Transverse colon (tissue), 4 donors: ENCODE data around the gene DDAH1. TPM values are rescaled to one million over a fixed set of nuclear protein-coding genes. Genes with fewer than 3 reads are reported as not detected.

Experiments
- DNase-seq: peaks from one replicate; pipeline ENCODE4 v3.0.0-alpha.2; 2019
- H3K27ac ChIP-seq, 4 donors: fragments of 200-600 bp; sonication (generic); 2 replicates each; pipeline ENCODE4 v1.5.1; 2016 to 2018; ENCODE audit warnings: inconsistent platforms in 4 of 4
- H3K27me3 ChIP-seq: fragments of 200-600 bp; sonication (generic); 2 replicates; pipeline ENCODE4 v1.5.1; 2017; ENCODE audit warnings: inconsistent platforms
- H3K36me3 ChIP-seq, 4 donors: fragments of 200-600 bp; sonication (generic); 2 replicates each; pipeline ENCODE4 v1.5.1; 2017 to 2019; ENCODE audit warnings: inconsistent platforms in 4 of 4
- H3K4me1 ChIP-seq, 4 donors: fragments of 200-600 bp; sonication (generic); 2 replicates each; pipeline ENCODE4 v1.5.1; 2017 to 2020; ENCODE audit warnings: inconsistent platforms in 4 of 4
- H3K4me3 ChIP-seq, 4 donors: fragments of 200-600 bp; sonication (generic); 1 replicate in 1 of 4; 2 replicates in 3 of 4; pipeline versions ENCODE4 v1.5.1 to v1.6.1; 2017 to 2019; ENCODE audit warnings: inconsistent platforms in 4 of 4
- H3K9me3 ChIP-seq, 2 donors: fragments of 200-600 bp; sonication (generic); 2 replicates each; pipeline ENCODE4 v1.5.1; 2017 to 2019; ENCODE audit warnings: inconsistent platforms in 2 of 2
- CTCF ChIP-seq, 5 experiments: fragments of 200-600 bp in 3 of 5; fragments of 450-650 bp in 2 of 5; sonication (generic) in 3 of 5; IDR thresholded peaks; 1 replicate in 2 of 5; 2 replicates in 3 of 5; pipeline ENCODE4 v1.5.1; 2016 to 2017; ENCODE audit warnings: antibody characterized with exemption in 5 of 5, inconsistent platforms in 3 of 5, mild to moderate bottlenecking in 2 of 5, moderate library complexity in 1 of 5
- EP300 ChIP-seq: sonication (generic); formaldehyde crosslinking; IDR thresholded peaks from one replicate; pipeline ENCODE4 v1.6.1; 2017; ENCODE audit warnings: antibody characterized with exemption, low read depth
- POLR2A ChIP-seq: fragments of 450-650 bp; IDR thresholded peaks from one replicate; pipeline ENCODE4 v1.6.1; 2016; ENCODE audit warnings: antibody characterized with exemption, mild to moderate bottlenecking, moderate library complexity
- POLR2AphosphoS5 ChIP-seq, 3 donors: sonication (generic); formaldehyde crosslinking; IDR thresholded peaks; one replicate each; pipeline ENCODE4 v1.6.1; 2016; ENCODE audit warnings: antibody characterized with exemption in 3 of 3
- WGBS, 2 donors: methylation state at CpG; one replicate each; pipeline ENCODE4 v1.1.5; 2018; ENCODE audit warnings: low coverage in 1 of 2; 5-methylcytosine and 5-hydroxymethylcytosine counted together
- in situ Hi-C, 4 donors: fragments of 200-750 bp; cut with MboI; loops; one replicate each; pipeline versions ENCODE4 v1.15.0 to v1.15.1; 2017; ENCODE audit warnings: low sequenced_read_pairs in 3 of 4, low pct_ligation_motif_present in 1 of 4, low pct_unique_long_range_greater_than_20kb in 1 of 4
- intact Hi-C: fragments of 100-400 bp; cut with DNase I; formaldehyde crosslinking; loops from one replicate; pipeline ENCODE4 v1.15.1; 2023; ENCODE audit warnings: low total_unique reads
- small RNA-seq, 4 donors: library from RNA; depleted of rRNA; stranded (forward); fragments of <200 nt; gene quantifications; one replicate each; pipeline ENCODE3, GENCODE V24; 2016
- total RNA-seq, 4 donors: library from RNA; depleted of rRNA; stranded (reverse); fragments of >200 nt; gene quantifications; one replicate each; pipeline ENCODE4 v1.1.0, GENCODE V29; 2016

DDAH1 gene
- total RNA-seq, 4 donors from 2014 or later: 22.4 to 69.4 (median 48.3) TPM

- Histone ChIP-seq H3K36me3 (peaks cover 0 to 24% (median 4%) of the 10 kb centered on the region in 4 donors), H3K27me3 (no peaks in the 10 kb centered on the region), H3K27ac (peak overlapping the region in 2 of 4 donors; percentile 99 to 100), H3K4me3 (peak overlapping the region in 1 of 4 donors; percentile 83), H3K9me3 (no peaks in the 10 kb centered on the region), H3K4me1 (peaks cover 33 to 83% (median 56%) of the 10 kb centered on the region in 4 donors)
- TF ChIP-seq POLR2A (no peak), POLR2AphosphoS5 (IDR thresholded peaks at IDR 0.05) (no peak), EP300 (no peak), CTCF (IDR thresholded peaks at IDR 0.05) (no peak)
- intact Hi-C loops (no loop called here), in situ Hi-C loops (loop anchor here in 1 of 4 donors (25.0 kb wide), 1 partner anchor 586 kb away; the partner anchor contains the start of gene SSX2IP)
- DNase-seq: no peak
Observed at GRCh38 chr1:85273397-85273796, 191.6 kb downstream of the DDAH1 start.

GRCh38 chr1:85268801-85269585 is 196.0 kb downstream of the DDAH1 start:
- Histone ChIP-seq H3K9me3 (no peaks in the 10 kb centered on the region), H3K4me1 (peaks cover 18 to 62% (median 35%) of the 10 kb centered on the region in 4 donors), H3K27ac (peak overlapping the region; percentile 2 to 64 (median 50)), H3K27me3 (no peaks in the 10 kb centered on the region), H3K36me3 (peaks cover 0 to 59% (median 18%) of the 10 kb centered on the region in 4 donors), H3K4me3 (no peak overlapping the region)
- in situ Hi-C loops (loop anchor here in 1 of 4 donors (25.0 kb wide), 1 partner anchor 582 kb away; the partner anchor contains the start of gene SSX2IP), intact Hi-C loops (no loop called here)
- no peak for DNase-seq
- TF ChIP-seq POLR2A (no peak), EP300 (no peak), CTCF (IDR thresholded peaks at IDR 0.05) (no peak), POLR2AphosphoS5 (IDR thresholded peaks at IDR 0.05) (no peak)
- WGBS, 2 donors: 75 to 80% methylated on average over 4 to 5 of the region's 5 CpGs

Small RNA genes within 50 kb of the gene (small RNA-seq; reads per million reads assigned to genes)
- 0 reads per million in 4 donors for gene RF00019

Other genes starting within 250 kb of the DDAH1 start
- gene C1orf52, start 205.5 kb downstream of the DDAH1 start, total RNA-seq: 10 to 100 TPM in 3 of 4 donors, 1 to 10 TPM in 1; 7.4 to 42.6 (median 14.9) TPM
- gene BCL10, start 188.5 kb downstream of the DDAH1 start, total RNA-seq: 10 to 100 TPM; 34.2 to 65.5 (median 56.5) TPM
- 10 to 100 TPM; 18.6 to 79.6 (median 53.1) TPM for gene CCN1, start 115.6 kb upstream of the DDAH1 start, total RNA-seq
- 1 to 10 TPM; 2.6 to 7.8 (median 4.8) TPM for gene ZNHIT6, start 243.3 kb upstream of the DDAH1 start, total RNA-seq